Uterus (tissue), 4 donors: ENCODE measurements around the gene P2RX2. TPM values are rescaled to one million over a fixed set of nuclear protein-coding genes. Genes with fewer than 3 reads are reported as not detected.

Source experiments
- DNase-seq, 2 donors: peaks; one replicate each; pipeline ENCODE4 v3.0.0-alpha.2; 2019 to 2020
- H3K27ac ChIP-seq, 2 donors: fragments of 200-600 bp; sonication (generic); 1 replicate in 1 of 2; 2 replicates in 1 of 2; pipeline ENCODE4 v1.5.1; 2016 to 2018
- H3K27me3 ChIP-seq, 2 donors: fragments of 200-600 bp; sonication (generic); one replicate each; pipeline ENCODE4 v1.5.1; 2018 to 2019; ENCODE audit warnings: control low read depth in 1 of 2
- H3K36me3 ChIP-seq, 2 donors: fragments of 200-600 bp; sonication (generic); one replicate each; pipeline ENCODE4 v1.5.1; 2019; ENCODE audit warnings: control low read depth in 1 of 2
- H3K4me1 ChIP-seq, 2 donors: fragments of 200-600 bp; sonication (generic); one replicate each; pipeline ENCODE4 v1.5.1; 2018 to 2019; ENCODE audit warnings: control low read depth in 1 of 2
- H3K4me3 ChIP-seq, 2 donors: fragments of 200-600 bp; sonication (generic); 1 replicate in 1 of 2; 2 replicates in 1 of 2; pipeline ENCODE4 v1.5.1; 2018 to 2019; ENCODE audit warnings: mild to moderate bottlenecking in 1 of 2
- H3K9me3 ChIP-seq, 2 donors: fragments of 200-600 bp; sonication (generic); one replicate each; pipeline ENCODE4 v1.5.1; 2019; ENCODE audit warnings: control low read depth in 1 of 2
- CTCF ChIP-seq, 4 experiments: fragments of 200-600 bp in 2 of 4; fragments of 450-650 bp in 2 of 4; sonication (generic) in 2 of 4; IDR thresholded peaks; one replicate each; pipeline ENCODE4 v1.5.1; 2016 to 2019; ENCODE audit warnings: antibody characterized with exemption in 4 of 4, mild to moderate bottlenecking in 2 of 4, moderate library complexity in 1 of 4
- POLR2A ChIP-seq, 2 donors: fragments of 450-650 bp; IDR thresholded peaks; one replicate each; pipeline ENCODE4 v1.6.1; 2016; ENCODE audit warnings: antibody characterized with exemption in 2 of 2, mild to moderate bottlenecking in 1 of 2, moderate library complexity in 1 of 2
- intact Hi-C: fragments of 100-400 bp; cut with DNase I; formaldehyde crosslinking; loops from one replicate; pipeline ENCODE4 v1.15.1; 2023; ENCODE audit warnings: low total_unique reads
- microRNA-seq: library from miRNA; unstranded; fragments of <30 nt; microRNA quantifications from one replicate; pipeline ENCODE4, GENCODE V29; 2016; ENCODE audit warnings: borderline microRNAs expressed, borderline replicate concordance
- small RNA-seq: library from RNA; depleted of rRNA; stranded (forward); fragments of <200 nt; gene quantifications from one replicate; pipeline ENCODE3, GENCODE V24; 2016
- total RNA-seq, 4 donors: library from RNA; depleted of rRNA in 3 of 4; stranded (reverse); fragments of >200 nt in 3 of 4; gene quantifications; one replicate each; pipeline versions ENCODE4 v1.1.0 to v1.2.4, GENCODE V29; 2014 to 2023
- donor health status: DM: yes; HTN: yes; CAD: no.

The P2RX2 gene
- total RNA-seq, 4 donors from 2014 or later, result not detected

GRCh38 chr12:132668191-132669088 is 49.9 kb downstream of the P2RX2 start:
- no peaks in the 10 kb centered on the region for H3K9me3 ChIP-seq
- DNase-seq, result no peak
- no peak for TF ChIP-seq POLR2A (IDR thresholded peaks at IDR 0.05)
- no peak for TF ChIP-seq CTCF (IDR thresholded peaks at IDR 0.05)
- no peaks in the 10 kb centered on the region for H3K36me3 ChIP-seq
- no peak overlapping the region for H3K27ac ChIP-seq
- intact Hi-C loops, result no loop called here
- no peaks in the 10 kb centered on the region for H3K4me1 ChIP-seq
- no peaks in the 10 kb centered on the region for H3K27me3 ChIP-seq
- no peak overlapping the region for H3K4me3 ChIP-seq

- Histone ChIP-seq H3K4me3 (no peak overlapping the region), H3K4me1 (no peaks in the 10 kb centered on the region), H3K27me3 (no peaks in the 10 kb centered on the region), H3K9me3 (no peaks in the 10 kb centered on the region), H3K36me3 (no peaks in the 10 kb centered on the region), H3K27ac (no peak overlapping the region)
- no peak for DNase-seq
- intact Hi-C loops, result no loop called here
- TF ChIP-seq CTCF (IDR thresholded peaks at IDR 0.05) (no peak), POLR2A (IDR thresholded peaks at IDR 0.05) (no peak)
Measured at GRCh38 chr12:132669166-132669879, 50.7 kb downstream of the P2RX2 start.

Small RNAs within 50 kb of the gene (microRNA-seq; reads per million reads assigned to microRNA genes)
- gene MIR6763, result not detected

Small RNAs within 50 kb of the gene (small RNA-seq; reads per million reads assigned to genes)
- not detected for gene MIR6763

Other genes with a start within 250 kb of the P2RX2 start
- 10 to 100 TPM in 2 of 4 donors, 1 to 10 TPM in 2; 2.9 to 59.1 (median 31.8) TPM for gene FBRSL1, start 128.6 kb upstream of the P2RX2 start, total RNA-seq
- gene LRCOL1, start 8.2 kb upstream of the P2RX2 start, total RNA-seq, result 1 to 10 TPM in 2 of 4 donors, under 1 TPM in 1, not detected in 1; 0.79 to 7.1 (median 1.5) TPM
- 10 to 100 TPM in 3 of 4 donors, 1 to 10 TPM in 1; 7.7 to 71.3 (median 28.8) TPM for gene POLE, start 68.6 kb downstream of the P2RX2 start, total RNA-seq
- gene PXMP2, start 68.8 kb downstream of the P2RX2 start, total RNA-seq, result 10 to 100 TPM in 3 of 4 donors, 1 to 10 TPM in 1; 8.5 to 87.9 (median 29.4) TPM
- gene PGAM5, start 92.1 kb downstream of the P2RX2 start, total RNA-seq, result 10 to 100 TPM in 2 of 4 donors, 1 to 10 TPM in 2; 5.0 to 30.8 (median 19.4) TPM
- 10 to 100 TPM; 21.2 to 87.4 (median 69.6) TPM for gene ANKLE2, start 143.1 kb downstream of the P2RX2 start, total RNA-seq
- gene GOLGA3, start 210.1 kb downstream of the P2RX2 start, total RNA-seq, result 100 to 1,000 TPM in 2 of 4 donors, 10 to 100 TPM in 2; 46.2 to 138 (median 90.1) TPM